Right renal pelvis (tissue), 4 donors: ENCODE data around the gene SDC3. TPM values are rescaled to one million over a fixed set of nuclear protein-coding genes. Genes with fewer than 3 reads are reported as not detected.
"Not testable (repeated sequence)": the region's sequence is repeated elsewhere in the genome, so short reads cannot be mapped to it uniquely, and the experiment has no call there.

Experiments
- DNase-seq, 4 donors: peaks; one replicate each; pipeline ENCODE4 v3.0.0-alpha.2; 2013; ENCODE audit warnings: low read depth in 4 of 4, low spot score in 3 of 4, missing footprints in 1 of 4
- polyA plus RNA-seq, 4 donors: library from polyadenylated mRNA; unstranded; fragments of 120-200 nt; gene quantifications; one replicate each; pipeline ENCODE4 v1.2.1, GENCODE V29; 2013; ENCODE audit not compliant: insufficient read length in 4 of 4

SDC3 gene
- polyA plus RNA-seq, 4 donors, result 25.4 to 31.8 (median 28.4) TPM

DNA sequence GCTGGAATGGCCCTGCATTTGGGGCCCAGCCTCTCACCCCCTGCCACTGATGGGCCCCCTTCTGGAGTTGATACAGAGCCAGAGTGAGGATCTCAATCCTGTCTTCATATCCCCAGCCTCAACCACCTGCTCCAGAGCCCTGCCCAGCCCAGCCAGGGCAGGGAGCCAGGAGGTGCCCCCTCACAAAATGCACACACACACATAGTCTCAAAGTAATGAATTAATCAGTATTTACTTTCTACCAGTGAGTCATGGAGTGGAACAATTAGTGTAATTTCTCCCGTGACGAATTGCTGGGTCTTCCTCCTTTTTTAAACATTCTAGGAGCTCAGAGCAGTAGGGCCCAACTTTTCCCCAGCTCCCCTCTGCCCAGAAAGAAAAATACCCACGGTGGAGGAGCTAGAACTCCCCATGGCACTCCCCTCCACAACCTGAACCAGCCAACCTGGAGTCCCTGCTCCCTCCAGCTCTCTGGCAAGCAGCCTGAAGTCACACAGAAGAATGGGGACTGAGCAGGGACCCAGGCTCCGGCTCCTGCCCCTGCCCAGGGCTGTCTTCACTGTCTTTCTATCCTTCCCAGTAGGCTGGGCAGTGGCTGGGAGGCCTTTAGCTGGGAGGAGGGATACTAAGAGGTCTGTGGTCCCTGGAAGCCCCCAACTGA lies 29.3 kb downstream of the SDC3 start:
- no peak for DNase-seq

DNA sequence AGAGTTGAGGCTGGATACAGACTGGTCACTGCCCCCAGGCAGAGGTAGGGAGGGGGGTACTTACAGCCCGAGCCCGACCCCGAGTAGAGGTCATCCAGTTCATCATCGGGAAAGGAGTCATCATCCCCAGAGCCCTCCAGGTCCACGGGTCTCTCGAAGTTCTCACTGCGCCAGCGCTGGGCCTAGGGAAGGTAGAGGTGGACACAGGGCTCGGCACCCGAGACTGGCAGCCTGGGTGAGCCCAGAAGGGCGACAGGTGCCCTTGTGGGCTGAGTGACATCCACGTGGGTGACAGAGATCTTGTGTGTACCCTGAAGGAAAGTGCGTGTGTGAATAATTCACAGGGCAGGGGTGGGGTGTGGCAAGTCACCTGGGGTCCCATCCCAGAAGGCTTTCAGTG lies 30.0 kb downstream of the SDC3 start:
- no peak for DNase-seq

DNA sequence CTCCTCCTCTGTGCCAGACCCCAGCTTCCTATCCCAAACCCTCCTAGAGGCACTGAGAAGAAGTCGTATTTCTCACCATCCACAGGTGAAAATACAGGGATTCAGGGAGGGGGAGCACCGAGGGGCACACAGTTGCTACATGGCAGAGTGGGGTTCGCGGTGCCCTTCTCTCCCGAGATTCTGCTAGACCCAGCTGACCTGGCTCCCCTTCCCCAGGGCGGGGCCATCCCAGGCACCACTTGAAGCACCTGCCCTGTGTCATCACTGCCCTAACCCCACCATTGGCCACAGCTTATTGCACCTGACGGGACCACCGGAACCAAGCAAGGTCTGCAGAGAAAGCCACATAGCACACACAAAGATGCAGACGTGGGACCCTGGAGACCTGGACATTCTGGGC lies 30.5 kb downstream of the SDC3 start:
- DNase-seq, result no peak

DNA sequence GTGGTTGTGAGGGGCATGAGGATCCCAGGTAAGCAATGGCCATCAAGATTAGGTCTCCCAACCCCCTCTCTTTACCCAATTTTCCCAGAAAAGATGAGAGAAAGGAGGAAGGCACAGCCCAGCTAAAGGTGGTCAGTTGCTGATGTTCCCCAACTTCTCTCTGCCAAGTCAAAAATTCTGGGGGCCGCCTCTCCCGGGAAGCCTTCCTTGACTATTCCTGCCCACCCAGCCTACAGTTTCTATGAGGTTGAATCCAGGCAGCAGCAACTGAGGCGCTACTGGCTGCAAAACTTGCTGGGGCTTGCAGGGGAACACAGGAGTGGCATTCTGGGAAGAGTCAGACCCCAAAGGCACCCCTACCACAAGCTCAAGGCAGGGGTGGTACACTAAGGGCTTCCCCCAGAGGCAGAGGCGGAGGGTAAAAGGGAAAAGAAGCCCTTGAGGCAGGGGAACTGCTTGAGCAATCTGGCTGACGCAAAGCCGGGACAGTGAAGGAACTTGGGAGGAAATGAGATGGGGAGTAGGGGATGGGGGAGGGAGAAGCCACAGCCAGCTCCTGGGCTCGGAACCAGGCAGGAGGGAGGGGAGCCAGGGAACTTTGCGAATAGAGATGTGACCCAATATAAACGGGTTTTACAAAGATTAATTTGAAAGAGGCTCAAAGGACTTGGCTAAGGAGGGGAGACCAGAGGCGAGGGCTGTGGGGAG lies 31.2 kb downstream of the SDC3 start:
- DNase-seq, result no peak

DNA sequence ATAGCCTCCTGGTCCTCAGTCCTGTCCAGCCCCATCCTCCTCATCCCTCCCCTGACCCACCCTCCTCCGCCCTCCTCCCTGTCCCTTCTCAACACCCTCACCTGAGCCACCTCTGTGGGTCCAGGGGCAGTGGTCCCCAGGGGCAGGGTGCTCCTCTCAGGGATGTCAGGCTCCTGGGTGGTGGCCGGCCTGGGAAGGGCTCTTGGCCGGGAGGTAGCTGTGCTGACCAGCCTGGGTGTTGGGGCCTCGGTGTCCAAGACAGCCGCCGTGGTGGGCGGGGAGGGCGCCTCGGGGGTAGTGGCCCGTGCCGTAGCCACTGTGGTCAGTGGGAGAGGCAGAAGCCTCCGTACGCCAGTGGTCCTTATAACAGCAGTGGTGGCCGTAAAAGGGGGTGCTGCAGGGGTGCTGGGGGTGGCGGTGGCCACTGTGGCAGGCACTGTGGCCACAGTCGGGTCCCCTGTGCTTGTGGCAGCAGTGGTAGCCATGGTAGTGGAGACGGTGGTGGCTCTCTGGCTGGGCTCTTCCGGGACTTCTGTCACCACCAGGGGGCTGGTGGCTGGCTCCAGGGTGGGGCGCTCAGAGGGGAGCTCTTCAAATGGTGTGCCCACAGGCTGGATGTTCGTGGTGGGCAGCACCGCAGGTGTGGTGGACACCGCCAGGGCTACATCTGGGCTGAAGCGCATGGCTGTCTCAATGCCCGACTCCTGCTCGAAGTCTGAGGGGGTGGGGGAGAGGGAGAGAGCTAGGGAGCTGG lies 31.9 kb downstream of the SDC3 start:
- DNase-seq, result no peak

DNA sequence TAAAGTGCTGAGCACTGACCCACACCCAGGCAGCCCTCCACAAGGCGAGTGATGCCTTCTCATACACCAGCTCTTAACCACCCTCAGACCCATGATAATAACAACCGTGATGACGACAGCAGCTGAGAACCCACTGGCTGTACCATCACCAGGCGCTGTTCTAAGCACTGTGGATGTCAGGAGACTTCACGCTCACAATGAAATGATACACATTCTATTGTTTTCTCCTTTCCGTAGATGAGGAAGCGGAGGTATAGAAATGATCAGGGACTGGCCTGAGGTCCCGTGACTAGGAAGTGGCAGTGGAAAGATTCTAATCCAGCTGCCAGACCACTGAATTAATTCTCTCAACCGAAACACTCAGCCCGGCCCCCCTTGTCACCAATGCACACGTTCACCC lies 32.6 kb downstream of the SDC3 start:
- no peak for DNase-seq

DNA sequence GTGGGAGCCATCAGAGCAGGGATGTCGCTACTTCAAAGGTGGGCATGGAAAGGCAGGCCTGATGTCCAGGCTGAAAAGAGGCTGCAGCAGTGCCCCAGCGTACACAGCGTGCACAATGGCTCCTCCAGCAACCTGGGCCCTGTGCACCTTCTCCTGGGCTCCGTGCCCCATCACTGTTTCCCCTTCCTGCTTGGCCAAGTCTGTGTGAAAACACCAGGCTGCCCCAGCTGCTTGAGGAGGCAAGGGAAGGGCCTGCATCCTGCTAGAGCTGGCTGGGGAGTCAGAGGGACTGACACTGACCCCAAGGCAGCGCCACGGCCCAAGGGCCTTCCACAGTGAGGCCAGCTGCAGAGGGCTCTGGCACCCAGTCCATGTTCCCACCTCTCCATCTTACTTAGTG lies 33.4 kb downstream of the SDC3 start:
- DNase-seq, result no peak

DNA sequence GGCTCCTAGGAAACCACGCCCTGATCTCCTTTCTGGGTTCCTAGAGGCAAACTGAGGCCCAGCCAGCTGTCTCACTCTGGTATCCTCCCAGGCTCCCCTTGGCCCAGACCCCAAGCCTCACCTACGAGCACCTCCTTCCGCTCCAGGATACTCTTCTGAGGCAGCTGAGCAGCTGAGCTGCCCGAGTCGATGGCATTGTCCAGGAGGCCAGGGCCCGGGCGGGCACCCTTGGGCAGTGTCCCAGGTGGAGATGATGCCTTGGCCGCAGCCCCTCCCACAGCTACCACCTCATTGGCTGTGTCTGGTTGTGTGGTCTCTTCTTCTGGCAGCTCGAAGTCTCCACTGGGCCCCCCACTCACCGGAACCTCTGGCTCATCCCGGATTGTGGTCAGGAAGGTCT lies 34.4 kb downstream of the SDC3 start:
- DNase-seq, result no peak

DNA sequence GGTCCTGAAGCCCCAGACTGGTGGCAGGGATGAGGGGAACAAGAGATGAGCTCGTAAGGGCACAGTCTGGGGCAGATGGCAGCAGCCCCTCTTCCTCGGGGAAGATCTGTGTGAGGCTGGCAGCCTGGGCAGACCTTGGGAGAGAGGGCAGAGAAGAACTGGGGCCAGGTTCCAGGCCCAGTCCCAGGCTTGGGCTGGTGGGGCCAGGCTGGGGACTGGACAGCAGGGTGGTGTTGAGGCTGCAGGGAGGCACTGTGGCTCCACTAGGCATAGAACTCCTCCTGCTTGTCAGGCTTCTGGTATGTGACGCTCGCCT lies 35.7 kb downstream of the SDC3 start:
- DNase-seq, result no peak

DNA sequence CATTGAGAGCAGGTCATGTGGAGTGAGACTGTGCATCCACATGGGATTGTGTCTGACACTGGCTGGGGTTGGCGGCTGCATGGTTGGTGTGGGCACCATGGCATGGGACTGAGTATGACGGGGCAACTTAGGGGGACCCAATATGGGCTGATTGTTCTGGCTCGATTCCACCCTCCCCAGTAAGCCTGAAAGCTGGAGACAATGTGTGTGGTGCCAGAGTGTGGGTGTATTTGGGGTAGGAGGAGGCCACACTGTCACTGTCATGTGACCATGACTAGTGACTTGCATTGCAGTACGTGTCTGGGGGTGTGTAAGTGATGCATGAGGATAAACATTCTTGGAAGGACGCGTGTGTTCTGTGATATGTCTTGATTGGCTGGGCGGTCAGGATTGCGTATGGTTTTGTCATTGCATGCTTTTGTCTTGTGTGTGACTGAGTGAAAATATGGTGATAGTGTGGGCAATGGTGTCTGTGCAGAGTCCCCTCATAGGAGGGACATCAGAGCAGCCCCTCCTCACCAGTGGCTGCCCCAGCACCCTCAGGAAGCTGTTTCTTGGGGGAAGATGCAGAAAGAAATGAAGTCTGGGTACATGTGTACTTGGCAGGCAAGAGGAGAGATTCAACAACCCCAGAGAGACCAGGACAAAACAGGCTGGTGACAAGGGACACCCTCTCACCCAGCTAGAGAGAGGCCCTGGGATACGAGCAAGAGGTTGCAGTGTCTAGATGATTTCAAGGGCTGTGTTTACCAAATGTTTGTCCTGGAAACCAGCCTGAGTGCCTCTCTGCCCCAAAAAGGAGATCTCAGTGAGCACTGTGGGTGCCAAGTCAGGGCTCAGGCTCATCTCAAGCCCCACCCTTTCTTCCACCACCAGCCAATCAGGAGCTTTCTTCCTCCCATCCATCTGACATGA lies 36.3 kb downstream of the SDC3 start:
- no peak for DNase-seq

DNA sequence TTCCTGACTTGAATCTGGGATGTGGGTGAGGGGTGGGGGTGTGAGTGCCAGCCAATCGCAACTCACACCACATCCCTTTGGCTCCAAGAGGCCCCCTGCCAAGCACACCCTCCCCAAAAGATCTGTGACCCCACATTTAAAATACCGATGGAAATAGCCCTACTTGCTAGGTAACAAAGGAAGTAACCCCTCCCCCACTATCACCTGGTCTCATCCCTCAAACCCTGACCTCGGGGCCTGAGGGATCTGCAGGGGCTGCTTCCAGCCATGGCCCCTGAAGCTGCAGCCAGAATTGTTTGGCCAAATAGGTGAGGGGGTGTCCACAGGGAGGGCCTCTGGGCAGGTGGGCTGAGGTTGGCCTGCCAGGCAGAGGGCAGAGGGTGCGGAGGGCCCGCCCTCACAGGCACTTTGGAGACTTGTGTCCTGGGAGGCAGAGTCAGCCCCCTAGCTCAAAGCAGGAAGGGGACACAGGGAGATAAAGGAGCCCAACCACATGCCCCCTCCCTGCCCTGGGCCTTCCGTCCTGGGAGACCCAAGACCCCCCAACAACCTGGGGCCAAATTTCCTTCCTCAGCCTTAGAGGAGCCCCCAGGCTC lies 37.2 kb downstream of the SDC3 start:
- no peak for DNase-seq

DNA sequence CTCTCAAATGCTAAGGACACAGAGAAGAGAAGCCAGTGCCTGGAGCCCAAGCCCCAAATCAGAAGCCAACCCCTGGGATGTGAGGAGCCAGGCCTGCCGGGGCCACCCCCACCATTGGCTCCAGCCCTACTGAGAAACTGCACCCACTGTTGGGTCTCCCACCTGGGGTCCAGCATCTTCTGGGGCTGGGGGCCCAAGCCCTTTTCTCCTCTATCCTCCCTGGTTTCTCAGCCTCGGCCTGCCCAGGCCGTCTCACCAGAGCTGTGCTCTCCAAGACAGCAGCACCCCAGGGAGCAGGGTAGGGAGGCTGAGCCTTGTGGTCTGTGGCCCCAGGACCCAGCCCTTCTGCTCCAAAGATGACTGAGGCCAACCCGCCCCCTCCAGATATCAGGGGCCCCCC lies 37.9 kb downstream of the SDC3 start:
- DNase-seq, result no peak

DNA sequence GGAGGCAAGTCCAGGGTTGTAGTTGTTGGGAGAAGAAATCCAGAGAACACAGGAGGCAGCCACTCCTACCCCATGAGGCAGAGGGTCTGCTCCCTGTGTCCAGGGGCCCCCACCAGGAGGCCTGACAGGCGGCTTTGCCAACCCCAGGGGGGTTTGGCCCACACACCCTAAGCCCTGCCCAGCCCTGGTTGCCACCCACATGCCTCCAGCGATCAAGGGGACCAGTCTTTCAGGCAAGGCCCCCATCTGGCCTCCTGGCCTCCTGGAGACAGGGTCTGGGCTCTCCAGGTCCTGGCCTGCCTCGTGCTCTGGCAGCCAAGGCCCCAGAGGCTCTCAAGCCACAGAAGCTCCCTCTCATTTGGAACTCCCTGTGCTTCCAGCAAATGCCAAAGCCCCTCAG lies 38.5 kb downstream of the SDC3 start:
- DNase-seq, result no peak

DNA sequence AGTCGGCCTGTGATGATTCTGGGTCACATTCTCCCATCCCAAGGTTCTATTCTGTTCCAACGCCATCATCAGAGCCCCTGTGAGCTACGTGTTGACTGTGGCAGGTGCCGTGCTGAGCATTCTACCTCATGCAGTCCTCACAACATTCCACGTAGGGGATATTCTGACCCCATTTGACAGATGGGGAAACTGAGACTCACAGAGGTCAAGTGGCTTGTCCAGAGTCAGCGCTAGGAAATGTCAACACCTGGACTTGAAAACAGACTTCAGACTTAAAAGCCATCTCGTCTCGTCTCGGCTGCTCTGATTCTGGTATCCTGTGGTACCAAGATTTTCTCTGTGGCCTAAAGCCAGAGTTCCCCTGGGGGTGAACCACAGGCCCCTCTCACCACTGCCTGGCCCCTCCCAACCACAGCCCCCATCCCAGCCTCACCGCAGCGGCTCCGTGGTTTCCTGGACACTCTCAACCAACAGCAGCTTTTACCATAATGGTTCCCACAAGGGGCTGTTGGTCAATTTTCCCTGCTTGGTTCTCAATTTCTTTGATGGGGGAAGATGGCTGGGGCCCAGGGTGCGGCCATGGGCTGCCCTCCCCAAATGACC lies 39.6 kb downstream of the SDC3 start:
- no peak for DNase-seq

DNA sequence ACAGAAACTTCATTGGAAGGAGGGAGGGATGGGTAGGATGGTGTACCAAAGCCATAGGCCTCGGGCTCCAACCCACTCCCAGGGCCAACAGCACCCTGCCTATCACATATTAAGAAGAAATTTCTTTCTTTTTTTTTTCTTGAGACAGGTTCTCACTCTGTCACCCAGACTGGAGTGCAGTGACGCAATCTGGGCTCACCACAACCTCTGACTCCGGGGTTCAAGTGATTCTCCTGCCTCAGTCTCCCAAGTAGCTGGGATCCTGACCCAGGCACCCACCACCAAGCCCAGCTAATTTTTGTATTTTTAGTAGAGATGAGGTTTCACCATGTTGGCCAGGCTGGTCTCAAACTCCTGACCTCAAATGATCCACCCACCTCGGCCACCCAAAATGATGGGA lies 40.5 kb downstream of the SDC3 start:
- DNase-seq, result not testable (repeated sequence)

DNA sequence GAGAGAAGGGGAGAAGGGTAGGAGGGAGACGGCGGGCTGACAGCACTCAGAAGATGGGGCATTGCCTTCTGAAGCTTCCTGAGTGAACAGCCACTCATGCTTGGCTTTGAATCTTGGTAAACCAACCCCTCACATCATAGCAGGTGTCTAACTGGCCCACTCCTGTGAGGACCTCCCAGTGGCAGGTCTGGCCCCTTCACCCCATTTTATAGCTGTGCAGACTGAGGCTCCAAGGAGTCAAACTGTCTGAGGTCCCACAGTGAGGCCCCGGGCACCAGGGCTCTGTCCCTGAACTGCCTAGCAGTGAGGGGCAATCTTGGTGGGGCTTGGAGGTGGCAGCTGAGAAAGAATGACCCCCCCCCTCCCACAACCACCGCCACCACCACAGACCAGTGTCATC lies 41.0 kb downstream of the SDC3 start:
- DNase-seq, result no peak

DNA sequence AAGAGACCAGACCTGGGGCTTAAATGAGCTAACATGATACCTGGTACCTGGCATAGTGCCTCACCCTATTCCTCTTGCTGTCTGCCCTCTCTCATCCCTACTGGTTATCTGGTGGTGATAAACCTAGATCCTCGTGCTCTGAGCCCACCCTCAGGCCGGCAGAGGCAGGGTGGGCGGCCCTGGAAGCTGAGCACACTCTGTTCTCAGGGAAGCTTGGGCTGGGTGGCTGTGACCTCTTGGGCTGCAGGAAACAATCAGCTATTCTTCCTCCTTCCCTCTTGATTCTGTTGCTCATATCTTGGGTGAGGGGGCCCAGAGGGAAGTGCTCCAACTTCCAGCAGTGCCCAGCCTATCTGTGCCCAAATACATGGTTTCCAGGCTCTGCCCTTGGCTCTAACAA lies 42.0 kb downstream of the SDC3 start:
- no peak for DNase-seq

DNA sequence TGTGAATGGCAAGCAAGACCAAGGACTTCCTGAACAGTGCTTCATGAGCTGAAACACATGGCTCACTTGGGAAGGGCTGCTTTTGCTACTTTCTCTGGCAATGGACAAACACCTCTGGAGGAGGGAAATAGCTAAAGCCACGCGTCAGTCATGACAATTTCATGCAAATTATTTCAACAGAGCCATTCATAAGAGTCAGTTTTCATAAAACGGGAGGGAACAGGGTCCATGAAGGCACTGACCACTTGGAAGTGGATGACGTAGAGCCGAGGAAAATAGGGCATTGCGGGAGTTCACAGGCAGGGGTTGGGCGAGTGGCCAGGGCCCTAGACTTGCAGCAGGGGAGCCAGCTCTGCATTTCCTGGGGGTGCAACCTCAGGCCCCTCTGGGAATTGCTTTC lies 43.9 kb downstream of the SDC3 start:
- no peak for DNase-seq

DNA sequence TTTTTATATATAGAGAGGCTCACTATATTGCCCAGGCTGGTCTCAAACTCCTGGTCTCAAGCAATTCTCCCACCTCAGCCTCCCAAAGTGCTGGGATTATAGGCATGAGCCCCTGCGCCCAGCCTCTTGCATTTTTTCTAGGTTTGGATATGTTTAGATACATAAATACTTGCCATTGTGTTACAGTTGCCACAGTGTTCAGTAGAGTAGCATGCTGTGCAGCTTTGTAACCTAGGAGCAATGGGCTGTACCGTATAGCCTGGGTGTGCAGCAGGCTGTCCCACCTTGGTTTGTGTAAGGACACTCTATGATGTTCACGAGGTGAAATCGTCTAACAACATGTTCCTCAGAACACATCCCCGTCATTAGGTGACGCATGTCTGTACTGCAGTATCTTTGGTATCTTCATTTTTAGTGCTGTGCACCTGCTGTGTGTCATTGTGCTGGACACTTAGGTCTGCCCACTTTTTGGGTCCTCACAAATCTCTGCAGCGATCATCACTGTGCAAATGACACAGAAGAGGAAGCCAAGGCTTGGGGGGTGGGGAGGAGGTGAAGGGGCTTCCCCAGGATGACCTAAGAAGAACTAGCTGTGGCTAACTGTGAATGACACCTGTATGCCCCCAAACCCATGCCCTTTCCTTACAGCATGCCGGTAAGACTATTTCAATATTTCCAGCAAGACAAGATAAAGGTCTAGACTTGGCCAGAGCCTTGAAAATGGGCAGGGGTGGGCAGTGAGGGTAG lies 44.5 kb downstream of the SDC3 start:
- DNase-seq, result no peak

DNA sequence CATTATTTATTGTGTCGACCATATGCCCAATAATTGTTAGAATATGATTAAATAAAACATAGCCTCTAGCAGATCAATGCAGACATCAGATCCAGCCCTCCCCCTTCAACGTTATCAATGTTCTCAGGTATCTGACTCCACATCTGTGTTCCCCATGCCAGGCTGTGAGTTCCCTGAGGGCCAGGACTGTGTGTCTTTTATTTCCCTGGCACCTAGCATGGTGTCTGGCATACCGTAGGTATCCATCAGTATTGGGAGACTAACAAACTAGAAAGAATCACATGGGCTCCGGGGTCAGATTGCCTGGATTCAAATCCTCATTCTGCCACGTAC lies 48.3 kb downstream of the SDC3 start:
- no peak for DNase-seq
